Prostate gland (tissue), 2 donors: ENCODE measurements around the gene PGC. TPM values are rescaled to one million over a fixed set of nuclear protein-coding genes. Genes with fewer than 3 reads are reported as not detected.
A peak's percentile ranks its signal among the peaks of the same experiment; 100 is the strongest.

Experiments used
- DNase-seq: peaks from one replicate; pipeline ENCODE4 v3.0.0-alpha.2; 2019; ENCODE audit warnings: low spot score
- H3K27ac ChIP-seq, 2 donors: fragments of 200-600 bp; sonication (generic); 2 replicates each; pipeline ENCODE4 v1.5.1; 2017 to 2019
- H3K27me3 ChIP-seq: fragments of 200-600 bp; sonication (generic); replicated peaks from 2 replicates; pipeline ENCODE4 v1.5.1; 2019; ENCODE audit not compliant: insufficient read depth
- H3K36me3 ChIP-seq, 2 donors: fragments of 200-600 bp; sonication (generic); 1 replicate in 1 of 2; 2 replicates in 1 of 2; pipeline versions ENCODE4 v1.5.1 to v1.8.1; 2017 to 2019
- H3K4me1 ChIP-seq: fragments of 200-600 bp; sonication (generic); replicated peaks from 2 replicates; pipeline ENCODE4 v1.5.1; 2019
- H3K4me3 ChIP-seq, 2 donors: fragments of 200-600 bp; sonication (generic); 2 replicates each; pipeline ENCODE4 v1.5.1; 2017 to 2019
- H3K9me3 ChIP-seq: fragments of 200-600 bp; sonication (generic); 2 replicates; pipeline ENCODE4 v1.5.1; 2017
- CTCF ChIP-seq, 4 experiments: fragments of 200-600 bp in 2 of 4; fragments of 450-650 bp in 2 of 4; sonication (generic) in 2 of 4; IDR thresholded peaks; 1 replicate in 3 of 4; 2 replicates in 1 of 4; pipeline ENCODE4 v1.5.1; 2016 to 2019; ENCODE audit warnings: antibody characterized with exemption in 4 of 4, mild to moderate bottlenecking in 2 of 4, moderate library complexity in 2 of 4
- POLR2A ChIP-seq: fragments of 450-650 bp; IDR thresholded peaks from one replicate; pipeline ENCODE4 v1.6.1; 2016; ENCODE audit warnings: antibody characterized with exemption, mild to moderate bottlenecking
- POLR2AphosphoS5 ChIP-seq: sonication (generic); formaldehyde crosslinking; IDR thresholded peaks from one replicate; pipeline ENCODE4 v1.6.1; 2017; ENCODE audit warnings: antibody characterized with exemption
- WGBS: methylation state at CpG from one replicate; pipeline ENCODE4 v1.1.5; 2018; 5-methylcytosine and 5-hydroxymethylcytosine counted together
- intact Hi-C: fragments of 100-400 bp; cut with DNase I; formaldehyde crosslinking; loops from one replicate; pipeline ENCODE4 v1.14.2; 2022
- total RNA-seq, 2 donors: library from RNA; depleted of rRNA; stranded (reverse); fragments of >200 nt; gene quantifications; one replicate each; pipeline ENCODE4 v1.1.0, GENCODE V29; 2016

The PGC gene
- total RNA-seq, 2 donors from 2014 or later: 18.4 to 391 TPM

GRCh38 chr6:41778895-41779294, 31.7 kb upstream of the PGC start:
- Histone ChIP-seq H3K4me3 (peak overlapping the region; percentile 45 to 65), H3K36me3 (no peaks in the 10 kb centered on the region), H3K27me3 (no peaks in the 10 kb centered on the region), H3K9me3 (no peaks in the 10 kb centered on the region), H3K27ac (peak overlapping the region in 1 of 2 donors; percentile 22), H3K4me1 (peaks cover 8% of the 10 kb centered on the region)
- intact Hi-C loops: no loop called here
- TF ChIP-seq CTCF (IDR thresholded peaks at IDR 0.05): no peak
- no peak for TF ChIP-seq POLR2A
- TF ChIP-seq POLR2AphosphoS5: no peak
- WGBS: 34% methylated on average over 6 of the region's 6 CpGs
- no peak for DNase-seq

- no peaks in the 10 kb centered on the region for H3K36me3 ChIP-seq
- no peak for TF ChIP-seq POLR2A
- no peak for TF ChIP-seq CTCF (IDR thresholded peaks at IDR 0.05)
- peaks cover 8% of the 10 kb centered on the region for H3K4me1 ChIP-seq
- intact Hi-C loops: no loop called here
- no peak for DNase-seq
- H3K27me3 ChIP-seq: no peaks in the 10 kb centered on the region
- H3K9me3 ChIP-seq: no peaks in the 10 kb centered on the region
- no peak overlapping the region for H3K4me3 ChIP-seq
- H3K27ac ChIP-seq: no peak overlapping the region
- WGBS: 89% methylated on average over 5 of the region's 5 CpGs
These were observed 30.5 kb upstream of the PGC start for GRCh38 chr6:41777551-41778285.

DNA sequence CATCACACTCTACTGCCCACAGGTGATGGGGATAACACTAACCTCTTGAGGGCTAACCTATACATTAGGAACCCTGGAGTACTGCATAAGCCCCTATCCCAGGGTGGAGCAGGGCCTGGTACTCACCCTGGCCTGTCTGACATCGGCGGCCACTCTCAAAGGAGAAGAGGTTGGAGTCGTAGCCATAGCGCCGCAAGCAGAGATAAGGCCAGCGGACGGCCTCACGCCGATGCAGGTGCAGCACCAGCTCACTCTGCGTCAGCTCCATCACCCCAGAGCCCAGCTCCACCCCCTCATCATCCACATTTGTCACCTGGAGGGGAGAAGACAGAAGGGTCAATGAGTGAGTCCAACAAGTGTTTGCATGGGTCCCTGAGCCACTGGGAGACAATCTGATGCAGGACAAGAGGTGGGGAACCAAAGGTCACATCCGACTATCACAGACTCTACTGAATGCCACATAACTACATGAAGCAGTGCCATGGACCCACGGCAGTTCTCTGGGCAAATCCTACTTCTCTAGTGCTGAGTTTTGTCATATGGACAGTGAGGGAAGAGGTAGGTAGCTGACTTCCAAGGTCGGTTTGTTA, 28.2 kb upstream of the PGC start:
- peaks cover 0 to 13% of the 10 kb centered on the region in 2 donors for H3K36me3 ChIP-seq
- no peaks in the 10 kb centered on the region for H3K4me1 ChIP-seq
- TF ChIP-seq POLR2A (no peak), POLR2AphosphoS5 (no peak), CTCF (IDR thresholded peaks at IDR 0.05) (no peak)
- intact Hi-C loops: no loop called here
- H3K4me3 ChIP-seq: no peak overlapping the region
- H3K9me3 ChIP-seq: no peaks in the 10 kb centered on the region
- H3K27me3 ChIP-seq: no peaks in the 10 kb centered on the region
- WGBS: 92% methylated on average over 13 of the region's 13 CpGs
- no peak overlapping the region for H3K27ac ChIP-seq
- DNase-seq: no peak

DNA sequence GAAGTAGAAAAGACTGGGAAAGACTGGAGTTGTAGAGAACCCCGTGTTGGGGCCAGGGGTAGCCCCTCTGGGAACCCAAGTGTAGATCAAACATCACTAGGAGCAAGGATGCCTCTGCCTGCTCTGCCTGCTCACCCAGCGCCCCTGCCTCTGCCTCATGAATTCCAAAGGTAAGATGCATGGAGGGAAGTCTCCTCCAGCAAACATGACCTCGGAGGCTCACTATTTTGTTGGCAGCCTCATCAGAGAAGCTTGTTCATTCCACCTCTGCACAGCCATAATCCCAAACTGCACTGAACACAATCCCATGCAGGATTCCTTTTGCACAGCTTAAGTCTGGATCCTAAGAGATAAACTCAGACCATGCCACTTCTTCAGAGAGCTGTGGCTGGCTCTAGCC, 27.6 kb upstream of the PGC start:
- H3K4me1 ChIP-seq: no peaks in the 10 kb centered on the region
- no peak for DNase-seq
- WGBS: 85% methylated on average over 3 of the region's 3 CpGs
- peaks cover 0 to 13% of the 10 kb centered on the region in 2 donors for H3K36me3 ChIP-seq
- H3K27ac ChIP-seq: no peak overlapping the region
- H3K27me3 ChIP-seq: no peaks in the 10 kb centered on the region
- no peak for TF ChIP-seq CTCF (IDR thresholded peaks at IDR 0.05)
- TF ChIP-seq POLR2A: no peak
- TF ChIP-seq POLR2AphosphoS5: no peak
- H3K4me3 ChIP-seq: no peak overlapping the region
- H3K9me3 ChIP-seq: no peaks in the 10 kb centered on the region
- intact Hi-C loops: no loop called here
